PC-3 (cell line): ENCODE measurements around the gene FAM153A.
"Not testable (repeated sequence)": the region's sequence is repeated elsewhere in the genome, so short reads cannot be mapped to it uniquely, and the experiment has no call there.

Source experiments
- CTCF ChIP-seq: fragments of 300-600 bp; sonication (generic); conservative IDR thresholded peaks from 2 replicates; pipeline ENCODE4 v1.5.1; 2017; ENCODE audit warnings: antibody characterized with exemption, low read depth, mild to moderate bottlenecking, low read length
- EZH2phosphoT487 ChIP-seq: fragments of 300-600 bp; sonication (generic); IDR thresholded peaks from 2 replicates; pipeline ENCODE4 v1.6.1; 2018; ENCODE audit warnings: mild to moderate bottlenecking, antibody characterized with exemption, low read length, borderline replicate concordance

- TF ChIP-seq CTCF, EZH2phosphoT487: not testable (repeated sequence)
These were observed at the start of gene FAM153A for GRCh38 chr5:177782792-177783633.
